ENCODE data around the gene PTGER2.

Gene PTGER2

DNA sequence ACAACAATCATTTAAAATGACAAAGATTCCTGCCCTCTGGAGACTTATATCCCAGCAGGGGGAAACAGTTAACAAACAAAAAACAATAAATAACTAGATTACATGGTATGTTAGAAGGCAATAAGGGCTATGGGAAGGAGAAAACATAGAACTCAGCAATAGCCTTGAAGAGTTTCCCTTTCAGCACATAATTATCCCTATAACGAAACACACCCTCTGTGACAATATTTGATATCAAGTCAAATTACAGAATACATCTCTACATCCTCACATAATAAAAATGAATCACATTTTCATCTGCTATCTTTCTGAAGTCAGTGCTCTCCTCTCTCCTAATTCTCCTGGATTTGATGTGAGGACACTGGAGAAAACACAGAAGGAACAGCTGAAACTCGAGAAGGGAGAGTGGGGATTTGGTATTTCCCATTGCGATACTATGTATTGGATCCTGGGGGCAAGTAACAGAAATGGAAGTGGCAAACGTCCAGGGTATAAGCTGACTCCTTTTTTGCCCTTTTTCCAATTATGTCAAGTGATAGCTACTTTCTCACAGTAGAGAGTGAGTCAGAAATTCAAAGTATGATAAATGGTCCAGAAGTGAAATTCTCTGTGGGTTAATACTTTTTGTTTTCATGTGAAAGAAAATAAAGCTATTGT, 9.7 kb upstream of the PTGER2 start:
- TF ChIP-seq, protein P1, sequence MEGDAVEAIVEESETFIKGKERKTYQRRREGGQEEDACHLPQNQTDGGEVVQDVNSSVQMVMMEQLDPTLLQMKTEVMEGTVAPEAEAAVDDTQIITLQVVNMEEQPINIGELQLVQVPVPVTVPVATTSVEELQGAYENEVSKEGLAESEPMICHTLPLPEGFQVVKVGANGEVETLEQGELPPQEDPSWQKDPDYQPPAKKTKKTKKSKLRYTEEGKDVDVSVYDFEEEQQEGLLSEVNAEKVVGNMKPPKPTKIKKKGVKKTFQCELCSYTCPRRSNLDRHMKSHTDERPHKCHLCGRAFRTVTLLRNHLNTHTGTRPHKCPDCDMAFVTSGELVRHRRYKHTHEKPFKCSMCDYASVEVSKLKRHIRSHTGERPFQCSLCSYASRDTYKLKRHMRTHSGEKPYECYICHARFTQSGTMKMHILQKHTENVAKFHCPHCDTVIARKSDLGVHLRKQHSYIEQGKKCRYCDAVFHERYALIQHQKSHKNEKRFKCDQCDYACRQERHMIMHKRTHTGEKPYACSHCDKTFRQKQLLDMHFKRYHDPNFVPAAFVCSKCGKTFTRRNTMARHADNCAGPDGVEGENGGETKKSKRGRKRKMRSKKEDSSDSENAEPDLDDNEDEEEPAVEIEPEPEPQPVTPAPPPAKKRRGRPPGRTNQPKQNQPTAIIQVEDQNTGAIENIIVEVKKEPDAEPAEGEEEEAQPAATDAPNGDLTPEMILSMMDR (IDR thresholded peaks at IDR 0.05; ENCODE audit: insufficient read depth, low read depth, low read length, missing control alignments) = no peak
- no peak for DNase-seq (ENCODE audit: low read depth)
- H3K4me3 ChIP-seq (ENCODE audit: low read length) = no peak overlapping the region

DNA sequence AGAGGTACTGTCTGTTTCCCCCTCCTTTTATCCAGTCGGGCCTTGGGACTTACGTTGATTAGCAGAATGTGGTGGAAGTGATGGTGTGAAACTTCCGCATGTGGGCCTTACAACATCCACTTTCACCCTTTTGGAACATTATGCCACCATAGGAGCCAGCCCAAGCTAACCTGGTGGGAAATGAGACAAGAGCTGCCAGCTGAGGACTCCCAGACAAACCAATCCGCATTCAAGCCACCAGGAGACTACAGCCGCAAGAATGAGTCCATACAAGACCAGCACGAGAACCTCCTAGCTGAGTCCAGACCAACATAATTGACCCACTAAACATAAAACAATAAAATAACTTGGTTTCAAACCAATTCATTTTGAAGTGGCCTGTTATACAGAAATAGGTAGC, 9.1 kb upstream of the PTGER2 start:
- TF ChIP-seq, protein P1 (IDR thresholded peaks at IDR 0.05; ENCODE audit: insufficient read depth, low read depth, low read length, missing control alignments) = no peak
- H3K4me3 ChIP-seq (ENCODE audit: low read length) = no peak overlapping the region
- DNase-seq (ENCODE audit: low read depth) = no peak

- no peak for DNase-seq (ENCODE audit: low read depth)
- TF ChIP-seq, protein P1 (IDR thresholded peaks at IDR 0.05; ENCODE audit: insufficient read depth, low read depth, low read length, missing control alignments) = no peak
Observed at GRCh38 chr14:52307376-52307775, 6.7 kb upstream of the PTGER2 start.

GRCh38 chr14:52307905-52308304, 6.2 kb upstream of the PTGER2 start:
- TF ChIP-seq, protein P1 (IDR thresholded peaks at IDR 0.05; ENCODE audit: insufficient read depth, low read depth, low read length, missing control alignments) = no peak
- no peak overlapping the region for H3K4me3 ChIP-seq (ENCODE audit: low read length)
- DNase-seq (ENCODE audit: low read depth) = no peak

More at GRCh38 chr14:52307376-52307775, 6.7 kb upstream of the PTGER2 start:
- no peak overlapping the region for H3K4me3 ChIP-seq (ENCODE audit: low read length)

- H3K4me3 ChIP-seq (ENCODE audit: low read length) = no peak overlapping the region
- DNase-seq (ENCODE audit: low read depth) = no peak
- TF ChIP-seq, protein P1 (IDR thresholded peaks at IDR 0.05; ENCODE audit: insufficient read depth, low read depth, low read length, missing control alignments) = no peak
Observed at GRCh38 chr14:52310541-52310940, 3.6 kb upstream of the PTGER2 start.

- H3K4me3 ChIP-seq (ENCODE audit: low read length) = no peak overlapping the region
- no peak for DNase-seq (ENCODE audit: low read depth)
Observed at GRCh38 chr14:52312931-52313355, 1.2 kb upstream of the PTGER2 start.

More at GRCh38 chr14:52312931-52313355, 1.2 kb upstream of the PTGER2 start:
- TF ChIP-seq, protein P1 (IDR thresholded peaks at IDR 0.05; ENCODE audit: insufficient read depth, low read depth, low read length, missing control alignments) = no peak
